DND-41 (cell line): ENCODE data around the gene SNCG.

ENCODE experiments used
- EZH2 ChIP-seq: IDR thresholded peaks from 3 replicates; pipeline ENCODE4 v1.6.1; 2012; ENCODE audit warnings: borderline replicate concordance, low read depth, mild to moderate bottlenecking, moderate library complexity, low read length, inconsistent platforms; ENCODE audit not compliant: severe bottlenecking
- TF ChIP-seq, protein P1 (sequence below): IDR thresholded peaks from 2 replicates; pipeline ENCODE4 v1.5.1; 2012; ENCODE audit warnings: borderline replicate concordance, low read length, moderate library complexity, mild to moderate bottlenecking; ENCODE audit not compliant: poor library complexity, severe bottlenecking; ENCODE audit errors: extremely low read depth

DNA sequence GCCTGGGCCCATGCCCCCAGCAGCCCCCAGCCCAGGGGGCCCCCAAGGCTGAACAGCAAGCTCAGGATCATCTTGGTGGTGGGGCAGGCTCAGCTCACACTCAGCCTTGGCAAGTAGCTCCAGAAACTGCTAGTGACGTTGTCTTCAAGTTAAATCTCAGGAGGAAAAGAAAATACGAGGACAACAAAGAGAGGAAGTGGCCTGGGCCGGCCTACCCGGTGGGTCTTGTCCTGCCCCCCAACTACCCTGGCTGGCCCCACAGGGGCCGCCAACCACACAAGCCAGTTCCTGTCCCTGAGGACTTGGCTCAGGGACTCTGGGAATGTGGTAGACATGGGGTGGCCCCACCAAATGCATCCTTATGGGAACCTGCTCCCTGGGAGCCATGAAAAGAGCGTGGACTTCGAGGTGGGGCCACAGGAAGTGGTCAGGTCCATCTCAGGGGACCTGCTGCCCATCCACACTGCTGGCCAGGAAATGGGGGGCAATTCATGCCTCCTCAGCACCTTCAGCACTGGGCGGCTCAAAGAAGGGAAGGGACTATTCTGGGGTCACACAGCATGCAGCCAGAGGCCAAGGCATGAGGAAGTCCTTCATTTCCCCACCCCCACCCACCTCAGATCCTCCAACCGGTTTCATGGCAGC, 806 bp upstream of the SNCG start, which contains the start of gene MMRN2:
- TF ChIP-seq, protein P1, sequence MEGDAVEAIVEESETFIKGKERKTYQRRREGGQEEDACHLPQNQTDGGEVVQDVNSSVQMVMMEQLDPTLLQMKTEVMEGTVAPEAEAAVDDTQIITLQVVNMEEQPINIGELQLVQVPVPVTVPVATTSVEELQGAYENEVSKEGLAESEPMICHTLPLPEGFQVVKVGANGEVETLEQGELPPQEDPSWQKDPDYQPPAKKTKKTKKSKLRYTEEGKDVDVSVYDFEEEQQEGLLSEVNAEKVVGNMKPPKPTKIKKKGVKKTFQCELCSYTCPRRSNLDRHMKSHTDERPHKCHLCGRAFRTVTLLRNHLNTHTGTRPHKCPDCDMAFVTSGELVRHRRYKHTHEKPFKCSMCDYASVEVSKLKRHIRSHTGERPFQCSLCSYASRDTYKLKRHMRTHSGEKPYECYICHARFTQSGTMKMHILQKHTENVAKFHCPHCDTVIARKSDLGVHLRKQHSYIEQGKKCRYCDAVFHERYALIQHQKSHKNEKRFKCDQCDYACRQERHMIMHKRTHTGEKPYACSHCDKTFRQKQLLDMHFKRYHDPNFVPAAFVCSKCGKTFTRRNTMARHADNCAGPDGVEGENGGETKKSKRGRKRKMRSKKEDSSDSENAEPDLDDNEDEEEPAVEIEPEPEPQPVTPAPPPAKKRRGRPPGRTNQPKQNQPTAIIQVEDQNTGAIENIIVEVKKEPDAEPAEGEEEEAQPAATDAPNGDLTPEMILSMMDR, result no peak
- no peak for TF ChIP-seq EZH2
